Muscle layer of colon (tissue), 2 donors: ENCODE results near the gene MARVELD2.
"Not testable (repeated sequence)": the region's sequence is repeated elsewhere in the genome, so short reads cannot be mapped to it uniquely, and the experiment has no call there.

Experiments used
- H3K27ac ChIP-seq: one replicate; pipeline ENCODE4 v1.7.0; 2013; ENCODE audit warnings: low read depth, mild to moderate bottlenecking, low read length, moderate library complexity
- H3K27me3 ChIP-seq, 2 donors: one replicate each; pipeline ENCODE4 v1.7.0; 2013; ENCODE audit warnings: low read length in 2 of 2, mild to moderate bottlenecking in 2 of 2; ENCODE audit not compliant: insufficient read depth in 2 of 2, control insufficient read depth in 1 of 2
- H3K36me3 ChIP-seq: one replicate; pipeline ENCODE4 v1.7.0; 2013; ENCODE audit warnings: mild to moderate bottlenecking, low read length; ENCODE audit not compliant: insufficient read depth
- H3K4me1 ChIP-seq: one replicate; pipeline ENCODE4 v1.7.0; 2013; ENCODE audit warnings: mild to moderate bottlenecking, low read length; ENCODE audit not compliant: insufficient read depth
- H3K4me3 ChIP-seq, 2 donors: one replicate each; pipeline ENCODE4 v1.7.0; 2013; ENCODE audit warnings: low read length in 2 of 2, low read depth in 1 of 2, mild to moderate bottlenecking in 1 of 2, moderate library complexity in 1 of 2
- H3K9ac ChIP-seq: one replicate; pipeline ENCODE4 v1.7.0; 2013; ENCODE audit warnings: low read length
- H3K9me3 ChIP-seq: one replicate; pipeline ENCODE4 v1.7.0; 2013; ENCODE audit warnings: mild to moderate bottlenecking, low read length
- donor health status: abdominal sarcoma.
- donor health status: Adenocarcinoma of cecum.

Gene MARVELD2, protein sequence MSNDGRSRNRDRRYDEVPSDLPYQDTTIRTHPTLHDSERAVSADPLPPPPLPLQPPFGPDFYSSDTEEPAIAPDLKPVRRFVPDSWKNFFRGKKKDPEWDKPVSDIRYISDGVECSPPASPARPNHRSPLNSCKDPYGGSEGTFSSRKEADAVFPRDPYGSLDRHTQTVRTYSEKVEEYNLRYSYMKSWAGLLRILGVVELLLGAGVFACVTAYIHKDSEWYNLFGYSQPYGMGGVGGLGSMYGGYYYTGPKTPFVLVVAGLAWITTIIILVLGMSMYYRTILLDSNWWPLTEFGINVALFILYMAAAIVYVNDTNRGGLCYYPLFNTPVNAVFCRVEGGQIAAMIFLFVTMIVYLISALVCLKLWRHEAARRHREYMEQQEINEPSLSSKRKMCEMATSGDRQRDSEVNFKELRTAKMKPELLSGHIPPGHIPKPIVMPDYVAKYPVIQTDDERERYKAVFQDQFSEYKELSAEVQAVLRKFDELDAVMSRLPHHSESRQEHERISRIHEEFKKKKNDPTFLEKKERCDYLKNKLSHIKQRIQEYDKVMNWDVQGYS

GRCh38 chr5:69414885-69415583 lies at the start of gene MARVELD2:
TSS of gene MARVELD2 (plus strand) at chr5:69415116. CDS start at chr5:69419386, 4,270 bp downstream.
- Histone ChIP-seq H3K4me1 (no peaks in the 10 kb centered on the region), H3K4me3 (peak within 1 kb of the TSS in 1 of 2 donors; percentile 49), H3K9me3 (no peaks in the 10 kb centered on the region), H3K36me3 (peaks cover 11% of the 10 kb centered on the region), H3K27me3 (no peaks in the 10 kb centered on the region), H3K27ac (no peak within 1 kb of the TSS), H3K9ac (no peak within 1 kb of the TSS)

DNA sequence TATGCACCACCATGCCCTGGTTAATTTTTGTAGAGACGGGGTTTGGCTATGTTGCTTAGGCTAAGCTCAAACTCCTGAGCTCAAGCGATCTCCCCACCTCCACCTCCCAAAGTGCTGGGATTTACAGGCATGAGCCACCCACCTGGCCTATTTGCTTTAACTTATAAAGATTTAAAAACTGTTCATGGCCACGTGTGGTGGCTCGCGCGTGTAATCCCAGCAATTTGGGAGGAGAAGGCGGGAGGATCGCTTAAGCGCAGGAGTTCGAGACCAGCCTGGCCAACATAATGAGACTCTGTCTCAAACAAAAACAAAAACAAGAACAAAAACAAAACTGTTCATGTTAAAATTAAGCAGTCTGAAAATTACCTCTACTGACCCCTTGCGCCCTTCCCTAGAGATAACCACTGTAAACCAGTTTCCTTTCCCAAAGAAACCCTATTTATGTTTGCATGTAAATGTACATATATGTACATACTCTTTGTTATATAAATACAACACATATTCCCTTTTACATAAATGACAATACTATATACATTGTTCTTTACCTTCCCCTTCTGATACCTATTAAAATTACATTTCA lies 47.1 kb upstream of the MARVELD2 start:
- Histone ChIP-seq H3K9ac (peak overlapping the region; percentile 90), H3K27ac (no peak overlapping the region), H3K27me3 (no peaks in the 10 kb centered on the region), H3K4me3 (peak overlapping the region in 1 of 2 donors; percentile 81), H3K9me3 (no peaks in the 10 kb centered on the region), H3K4me1 (peaks cover 25% of the 10 kb centered on the region), H3K36me3 (peaks cover 16% of the 10 kb centered on the region)

DNA sequence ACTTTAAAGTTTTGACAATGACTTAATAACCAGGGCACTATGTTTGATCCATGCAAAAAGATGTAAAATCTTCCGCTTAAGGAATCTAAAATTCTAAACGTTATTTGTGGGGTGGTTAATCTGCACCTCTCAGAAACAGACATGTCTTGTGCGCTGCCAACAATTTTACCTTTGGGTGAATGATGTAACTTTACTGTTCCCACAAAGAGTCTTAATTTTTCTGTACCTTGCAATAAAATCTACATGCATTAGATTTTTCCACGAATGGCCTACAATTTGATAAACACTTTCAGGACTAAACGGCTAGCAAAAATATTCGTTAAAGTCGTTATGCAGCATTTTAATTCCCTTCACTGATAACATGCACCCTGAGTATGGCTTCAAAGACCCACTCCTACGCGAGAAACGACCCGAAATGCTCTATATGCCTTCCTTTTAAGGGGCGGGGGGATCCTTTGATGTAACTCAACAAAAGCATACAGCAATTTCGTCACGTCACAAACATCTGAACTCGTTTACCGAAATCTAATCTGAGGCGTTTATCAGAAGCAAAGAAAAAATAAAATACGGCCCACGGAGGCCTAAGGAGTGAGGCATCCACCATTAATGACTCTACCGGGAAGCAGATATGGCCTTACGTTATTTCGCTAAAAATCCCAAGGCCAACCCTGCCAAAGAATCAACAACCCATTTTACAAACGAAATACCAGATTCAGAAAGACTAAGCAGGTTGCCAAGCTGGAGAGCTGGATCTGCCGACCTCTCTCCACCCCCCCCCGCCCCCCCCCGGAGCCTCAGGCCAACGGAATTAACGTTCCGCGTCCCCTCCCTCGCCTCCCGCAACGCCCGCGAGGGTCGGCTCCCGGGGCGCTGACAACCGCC lies 46.2 kb upstream of the MARVELD2 start:
- Histone ChIP-seq H3K4me3 (peak overlapping the region; percentile 33 to 81), H3K9me3 (no peaks in the 10 kb centered on the region), H3K27me3 (no peaks in the 10 kb centered on the region), H3K27ac (peak overlapping the region; percentile 97), H3K4me1 (peaks cover 25% of the 10 kb centered on the region), H3K9ac (peak overlapping the region; percentile 90), H3K36me3 (peaks cover 10% of the 10 kb centered on the region)

GRCh38 chr5:69369340-69370121 lies 45.4 kb upstream of the MARVELD2 start, which contains the start of the genes AK6, RAD17 and TAF9:
TSS of gene AK6 (minus strand) at chr5:69369520. CDS start at chr5:69369490, 30 bp downstream.
TSS of gene RAD17 (plus strand) at chr5:69369818. CDS start at chr5:69372209, 2,391 bp downstream.
TSS of gene TAF9 (minus strand) at chr5:69369520. CDS start at chr5:69365737, 3,783 bp downstream.
- peak within 1 kb of the TSS; percentile 90 for H3K9ac ChIP-seq
- peaks cover 8% of the 10 kb centered on the region for H3K36me3 ChIP-seq
- no peaks in the 10 kb centered on the region for H3K27me3 ChIP-seq
- H3K27ac ChIP-seq, result peak within 1 kb of the TSS; percentile 97
- H3K4me3 ChIP-seq, result peak within 1 kb of the TSS; percentile 33 to 81
- H3K4me1 ChIP-seq, result peaks cover 25% of the 10 kb centered on the region
- no peaks in the 10 kb centered on the region for H3K9me3 ChIP-seq

DNA sequence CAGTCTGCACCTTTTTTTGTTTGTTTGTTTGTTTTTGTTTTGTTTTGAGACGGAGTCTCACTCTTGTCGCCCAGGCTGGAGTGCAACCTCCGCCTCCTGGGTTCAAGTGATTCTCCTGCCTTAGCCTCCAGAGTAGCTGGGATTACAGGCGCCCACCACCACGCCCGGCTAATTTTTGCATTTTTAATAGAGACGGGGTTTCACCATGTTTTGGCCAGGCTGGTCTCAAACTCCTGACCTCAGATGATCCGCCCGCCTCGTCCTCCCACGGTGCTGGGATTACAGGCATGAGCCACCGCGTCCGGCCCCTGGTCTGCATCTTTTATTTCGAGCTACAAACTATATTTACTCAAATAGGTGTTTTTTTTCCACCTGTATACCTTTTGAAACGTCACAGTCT lies 44.6 kb upstream of the MARVELD2 start:
- H3K36me3 ChIP-seq, H3K27me3 ChIP-seq, H3K9me3 ChIP-seq, H3K27ac ChIP-seq: not testable (repeated sequence)
- Histone ChIP-seq H3K9ac (peak overlapping the region; percentile 70), H3K4me1 (peaks cover 25% of the 10 kb centered on the region), H3K4me3 (peak overlapping the region; percentile 33 to 81)

GRCh38 chr5:69372394-69372793 lies 42.5 kb upstream of the MARVELD2 start:
- Histone ChIP-seq H3K36me3 (peaks cover 8% of the 10 kb centered on the region), H3K9ac (no peak overlapping the region), H3K4me1 (peaks cover 24% of the 10 kb centered on the region), H3K27me3 (no peaks in the 10 kb centered on the region), H3K27ac (no peak overlapping the region), H3K4me3 (no peak overlapping the region), H3K9me3 (no peaks in the 10 kb centered on the region)

GRCh38 chr5:69374911-69375446 lies 39.9 kb upstream of the MARVELD2 start:
- H3K36me3 ChIP-seq, result peaks cover 20% of the 10 kb centered on the region
- no peaks in the 10 kb centered on the region for H3K27me3 ChIP-seq
- no peak overlapping the region for H3K27ac ChIP-seq
- H3K4me3 ChIP-seq, result no peak overlapping the region
- H3K9ac ChIP-seq, result no peak overlapping the region
- peaks cover 13% of the 10 kb centered on the region for H3K4me1 ChIP-seq
- no peaks in the 10 kb centered on the region for H3K9me3 ChIP-seq

DNA sequence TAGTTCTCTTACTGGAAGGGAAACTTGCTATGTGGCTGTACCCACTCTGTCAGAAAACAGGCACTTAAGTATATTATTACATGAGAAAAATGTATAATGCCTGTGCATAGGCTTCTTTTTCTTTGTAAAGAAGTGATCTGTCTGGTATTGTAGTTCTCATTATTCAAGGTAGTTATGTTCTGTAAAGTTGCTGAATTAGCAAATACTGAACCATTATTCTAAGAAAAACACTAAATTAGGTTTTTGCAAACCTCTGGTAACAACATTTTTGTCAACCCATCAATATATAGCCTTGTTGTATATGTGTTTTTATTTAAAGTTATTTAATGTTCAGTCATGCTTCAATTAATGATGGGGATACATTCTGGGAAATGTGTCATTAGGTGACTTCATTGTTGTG lies 36.5 kb upstream of the MARVELD2 start:
- Histone ChIP-seq H3K4me3 (no peak overlapping the region), H3K9me3 (no peaks in the 10 kb centered on the region), H3K4me1 (no peaks in the 10 kb centered on the region), H3K9ac (no peak overlapping the region), H3K27me3 (no peaks in the 10 kb centered on the region), H3K36me3 (peaks cover 26% of the 10 kb centered on the region), H3K27ac (no peak overlapping the region)

- peaks cover 26% of the 10 kb centered on the region for H3K36me3 ChIP-seq
- H3K27ac ChIP-seq, result no peak overlapping the region
- no peaks in the 10 kb centered on the region for H3K27me3 ChIP-seq
- H3K9me3 ChIP-seq, result no peaks in the 10 kb centered on the region
- no peak overlapping the region for H3K4me3 ChIP-seq
- H3K4me1 ChIP-seq, result no peaks in the 10 kb centered on the region
- no peak overlapping the region for H3K9ac ChIP-seq
These were observed 10.1 kb upstream of the MARVELD2 start for GRCh38 chr5:69404659-69405330.
